PC-9 (cell line): Measurements from ENCODE around the gene TOR3A. TPM values are rescaled to one million over a fixed set of nuclear protein-coding genes. Genes with fewer than 3 reads are reported as not detected.

ENCODE experiments used
- BruUV-seq: library from RNA; stranded (reverse); fragments of 400-500 nt; replicated peaks from 2 replicates; lab custom pipeline; 2021; lab: Mats Ljungman, UMichigan
- CTCF ChIA-PET: fragments of 300-600 bp; sonication (Branson Sonifier 250); formaldehyde crosslinking; loops from one replicate; lab custom pipeline; 2022; ENCODE audit warnings: antibody characterized with exemption; lab: Charles Lee
- POLR2A ChIA-PET: fragments of 300-600 bp; sonication (Branson Sonifier 250); formaldehyde crosslinking; loops from one replicate; lab custom pipeline; 2022; ENCODE audit warnings: antibody characterized with exemption; ENCODE audit not compliant: unreplicated experiment; lab: Charles Lee
- DNase-seq, 2 experiments: peaks; one replicate each; pipeline versions ENCODE4 v3.0.0 to v3.0.0-alpha.2; 2015 to 2022; ENCODE audit warnings: mixed read lengths in 1 of 2
- H2AFZ ChIP-seq: fragments of 200-600 bp; sonication (generic); 2 replicates; pipeline ENCODE4 v1.8.1; 2017; ENCODE audit warnings: antibody characterized with exemption
- H3F3A ChIP-seq: fragments of 200-600 bp; sonication (generic); 2 replicates; pipeline ENCODE4 v1.8.1; 2017; ENCODE audit warnings: antibody characterized with exemption, mild to moderate bottlenecking, low read depth; ENCODE audit not compliant: insufficient read depth
- H3K27ac ChIP-seq: fragments of 200-600 bp; sonication (generic); 2 replicates; pipeline ENCODE4 v1.6.1; 2016; ENCODE audit warnings: mixed run types
- H3K27me3 ChIP-seq: fragments of 200-600 bp; sonication (generic); 2 replicates; pipeline ENCODE4 v1.6.1; 2016; ENCODE audit warnings: low read depth, mixed run types; ENCODE audit not compliant: insufficient read depth
- H3K36me3 ChIP-seq: fragments of 200-600 bp; sonication (generic); 2 replicates; pipeline ENCODE4 v1.6.1; 2016; ENCODE audit warnings: low read depth, mixed run types
- H3K4me1 ChIP-seq: fragments of 200-600 bp; sonication (generic); replicated peaks from 2 replicates; pipeline ENCODE4 v1.6.1; 2016; ENCODE audit warnings: mixed run types; ENCODE audit not compliant: insufficient read depth
- H3K4me2 ChIP-seq: fragments of 200-600 bp; sonication (generic); 2 replicates; pipeline ENCODE4 v1.6.1; 2017; ENCODE audit warnings: mixed run types
- H3K4me3 ChIP-seq: fragments of 200-600 bp; sonication (generic); 2 replicates; pipeline ENCODE4 v1.6.1; 2016; ENCODE audit warnings: mixed run types
- H3K79me2 ChIP-seq: fragments of 200-600 bp; sonication (generic); 2 replicates; pipeline ENCODE4 v1.6.1; 2017; ENCODE audit warnings: low read depth, mixed run types
- H3K9me2 ChIP-seq: fragments of 200-600 bp; sonication (generic); 2 replicates; pipeline ENCODE4 v1.8.1; 2017; ENCODE audit warnings: mild to moderate bottlenecking; ENCODE audit not compliant: insufficient read depth
- H3K9me3 ChIP-seq: fragments of 200-600 bp; sonication (generic); 2 replicates; pipeline ENCODE4 v1.8.1; 2016; ENCODE audit warnings: low read depth; ENCODE audit not compliant: insufficient read depth
- H4K20me1 ChIP-seq: fragments of 200-600 bp; sonication (generic); 2 replicates; pipeline ENCODE4 v1.8.1; 2017; ENCODE audit not compliant: insufficient read depth
- CTCF ChIP-seq: fragments of 200-600 bp; sonication (generic); conservative IDR thresholded peaks from 2 replicates; pipeline ENCODE4 v1.6.1; 2017; ENCODE audit warnings: mixed run types, antibody characterized with exemption, mild to moderate bottlenecking, moderate library complexity
- EZH2 ChIP-seq: fragments of 200-600 bp; sonication (generic); IDR thresholded peaks from 2 replicates; pipeline ENCODE4 v1.8.0; 2017; ENCODE audit warnings: antibody characterized with exemption, low read depth
- intact Hi-C: fragments of 100-400 bp; cut with micrococcal nuclease; formaldehyde crosslinking; loops from one replicate; pipeline ENCODE4 v1.10.0; 2022; ENCODE audit not compliant: unreplicated experiment
- total RNA-seq: library from RNA; stranded (reverse); gene quantifications from 2 replicates; pipeline ENCODE4 v1.2.3, GENCODE V29; 2021

TOR3A gene
- total RNA-seq, 1 experiment from 2014 or later = 31.6 TPM

DNA sequence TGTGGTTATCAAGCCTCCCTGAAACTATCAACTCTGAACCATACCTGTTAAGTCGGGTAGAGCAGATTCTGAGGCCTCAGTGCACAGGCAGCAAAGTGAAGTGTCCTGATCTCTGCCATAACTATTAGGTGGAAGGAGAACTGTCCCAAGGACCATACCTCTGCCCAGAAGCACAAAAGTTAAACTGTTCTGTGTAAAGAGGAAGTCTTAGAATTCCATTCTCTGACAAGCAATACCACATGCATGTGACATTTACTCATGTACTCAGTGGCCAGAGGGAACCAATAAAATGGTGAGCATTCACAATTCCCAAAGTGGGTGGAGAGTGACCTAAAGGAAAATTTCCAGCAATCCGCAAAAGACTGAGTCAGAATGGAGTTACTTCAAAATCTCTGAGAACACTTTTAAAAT, 61.0 kb downstream of the TOR3A start:
- peak overlapping the region; percentile 85 for H3K4me2 ChIP-seq
- H2AFZ ChIP-seq = no peak overlapping the region
- no peaks in the 10 kb centered on the region for H3K9me2 ChIP-seq
- BruUV-seq = no TSS peak
- H3K27me3 ChIP-seq = no peaks in the 10 kb centered on the region
- ChIA-PET POLR2A (interaction anchor here (0.5 kb wide), 1 partner anchor 30 kb away, joined by 3 read pairs; no protein-coding TSS in a partner anchor), CTCF (no interaction called here)
- H3K4me3 ChIP-seq = peak overlapping the region; percentile 55
- H4K20me1 ChIP-seq = no peaks in the 10 kb centered on the region
- H3F3A ChIP-seq = peaks cover 41% of the 10 kb centered on the region
- intact Hi-C loops = loop anchor here (2.0 kb wide), 1 partner anchor 14 kb away; no protein-coding TSS in a partner anchor
- no peaks in the 10 kb centered on the region for H3K36me3 ChIP-seq
- DNase-seq = peak; percentile 41 to 93
- H3K4me1 ChIP-seq = peaks cover 49% of the 10 kb centered on the region
- H3K79me2 ChIP-seq = peaks cover 67% of the 10 kb centered on the region
- H3K27ac ChIP-seq = peak overlapping the region; percentile 94
- no peak for TF ChIP-seq CTCF
- TF ChIP-seq EZH2 = no peak
- no peaks in the 10 kb centered on the region for H3K9me3 ChIP-seq

DNA sequence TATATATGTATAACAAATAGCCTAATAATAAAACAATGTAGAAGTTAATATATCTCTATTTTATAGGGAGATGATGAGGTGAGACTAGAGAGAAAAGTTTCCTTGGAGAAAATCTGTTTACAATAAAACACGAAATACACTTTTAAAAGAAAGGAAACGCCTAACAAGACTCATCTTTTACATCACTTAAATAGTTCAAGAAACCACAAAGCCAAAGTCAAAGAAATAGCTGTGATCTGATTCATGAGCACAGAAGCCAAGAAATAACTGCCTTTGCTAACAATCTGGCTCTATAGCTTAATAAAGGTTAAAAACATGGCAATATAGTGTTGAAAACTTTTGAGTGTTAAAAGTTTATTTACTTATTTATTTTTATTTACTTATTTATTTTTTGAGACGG, 61.5 kb downstream of the TOR3A start:
- DNase-seq = peak in 1 of 2 experiments; percentile 95
- Histone ChIP-seq H3K9me3 (no peaks in the 10 kb centered on the region), H2AFZ (no peak overlapping the region), H3K4me2 (peak overlapping the region; percentile 85), H3K27me3 (no peaks in the 10 kb centered on the region), H3K9me2 (no peaks in the 10 kb centered on the region), H3K4me3 (peak overlapping the region; percentile 55), H4K20me1 (no peaks in the 10 kb centered on the region), H3K4me1 (peaks cover 45% of the 10 kb centered on the region), H3K79me2 (peaks cover 66% of the 10 kb centered on the region), H3K27ac (peak overlapping the region; percentile 94), H3K36me3 (no peaks in the 10 kb centered on the region), H3F3A (peaks cover 41% of the 10 kb centered on the region)
- no TSS peak for BruUV-seq
- TF ChIP-seq EZH2 = no peak
- no peak for TF ChIP-seq CTCF
- POLR2A ChIA-PET = interaction anchor here (0.5 kb wide), 1 partner anchor 21 kb away, joined by 3 read pairs; no protein-coding TSS in a partner anchor
- CTCF ChIA-PET = interaction anchor here (0.7 to 1.4 kb wide), 2 partner anchors 22 to 37 kb away, joined by 3 read pairs; no protein-coding TSS in a partner anchor
- intact Hi-C loops = loop anchor here (2.0 kb wide), 1 partner anchor 15 kb away; no protein-coding TSS in a partner anchor

DNA sequence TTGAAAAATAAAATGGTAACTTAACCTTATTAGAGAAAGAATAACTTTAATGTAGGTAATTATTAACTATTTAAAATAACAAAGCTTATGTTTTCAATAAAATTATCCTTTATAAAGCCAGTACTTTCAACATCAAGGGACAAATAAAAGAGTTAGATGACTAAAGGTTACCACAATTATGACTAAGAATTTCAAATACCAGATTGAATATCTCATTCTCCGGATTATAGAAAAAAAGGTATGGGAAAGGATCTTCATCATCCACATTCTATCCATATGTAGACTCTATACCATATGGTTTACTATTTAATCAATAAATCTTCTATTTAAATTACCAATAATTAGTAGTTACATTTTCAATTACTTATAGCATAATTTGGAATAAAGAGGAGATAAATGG, 62.8 kb downstream of the TOR3A start:
- H3K9me3 ChIP-seq = no peaks in the 10 kb centered on the region
- CTCF ChIA-PET = interaction anchor here (0.6 to 1.4 kb wide), 2 partner anchors 15 to 23 kb away, joined by 3 read pairs; no protein-coding TSS in a partner anchor
- no peaks in the 10 kb centered on the region for H4K20me1 ChIP-seq
- peaks cover 60% of the 10 kb centered on the region for H3K79me2 ChIP-seq
- no peaks in the 10 kb centered on the region for H3K27me3 ChIP-seq
- peaks cover 44% of the 10 kb centered on the region for H3K4me1 ChIP-seq
- no peaks in the 10 kb centered on the region for H3K36me3 ChIP-seq
- POLR2A ChIA-PET = no interaction called here
- H2AFZ ChIP-seq = no peak overlapping the region
- no peak overlapping the region; the same call in 1 of the 2 replicates for H3K4me2 ChIP-seq
- H3K4me3 ChIP-seq = no peak overlapping the region
- intact Hi-C loops = no loop called here
- peaks cover 41% of the 10 kb centered on the region for H3F3A ChIP-seq
- H3K27ac ChIP-seq = peak overlapping the region; percentile 94
- no TSS peak for BruUV-seq
- H3K9me2 ChIP-seq = no peaks in the 10 kb centered on the region
- DNase-seq = peak in 1 of 2 experiments; percentile 49
- TF ChIP-seq CTCF (no peak), EZH2 (no peak)
